K562 (cell line): ENCODE results near the gene SDK1. TPM values are rescaled to one million over a fixed set of nuclear protein-coding genes. Genes with fewer than 3 reads are reported as not detected.

Experiments used
- ATAC-seq: fragments of 200-7000 bp; cut with Tn5 transposase; 3 replicates; pipeline ENCODE4 v1.9.1; 2020; ENCODE audit warnings: moderate library complexity
- BruUV-seq: library from RNA; stranded (reverse); fragments of 400-500 nt; replicated peaks from 2 replicates; lab custom pipeline; 2021; lab: Mats Ljungman, UMichigan
- CTCF ChIA-PET: fragments of 300-600 bp; formaldehyde crosslinking; extraction: SDS; loops from one replicate; lab custom pipeline; 2021; ENCODE audit warnings: low intra/inter-chr PET ratio; lab: Yijun Ruan, JAX
- POLR2A ChIA-PET: fragments of 300-600, 350-650 bp; sonication (Branson Sonifier 250); formaldehyde crosslinking; extraction: SDS; loops from one replicate; lab custom pipeline; 2021; ENCODE audit warnings: antibody characterized with exemption, inconsistent platforms; lab: Yijun Ruan, JAX
- DNase-seq, 4 experiments: peaks; one replicate each; pipeline versions ENCODE4 v3.0.0 to v3.0.0-alpha.2; 2011 to 2018; ENCODE audit warnings: low spot score in 3 of 4, mixed read lengths in 3 of 4; ENCODE audit errors: extremely low read depth in 1 of 4
- FAIRE-seq: peaks from 2 replicates; lab custom pipeline; 2011; peaks lifted over from hg19 to GRCh38; lab: Jason Lieb, UNC
- H2AFZ ChIP-seq: 2 replicates; pipeline ENCODE4 v1.6.0; 2011; ENCODE audit warnings: low read depth, low read length, control low read depth, inconsistent platforms
- H3K27ac ChIP-seq: fragments of 200-600 bp; 3 replicates; pipeline ENCODE4 v1.8.0; 2011; ENCODE audit warnings: low read depth, mild to moderate bottlenecking, control low read depth, inconsistent platforms, low read length, moderate library complexity, mixed read lengths; ENCODE audit errors: extremely low read depth
- H3K27me3 ChIP-seq, 2 experiments: fragments of 300-600 bp in 1 of 2; 2 replicates in 1 of 2; 3 replicates in 1 of 2; pipeline versions ENCODE4 v1.6.0 to v1.8.0; 2011; ENCODE audit warnings: inconsistent platforms in 2 of 2, low read length in 2 of 2, mild to moderate bottlenecking in 1 of 2, mixed read lengths in 1 of 2, moderate library complexity in 1 of 2; ENCODE audit not compliant: control insufficient read depth in 2 of 2, insufficient read depth in 2 of 2
- H3K36me3 ChIP-seq: fragments of 300-600 bp; 3 replicates; pipeline ENCODE4 v1.8.0; 2011; ENCODE audit warnings: mild to moderate bottlenecking, low read length, inconsistent platforms; ENCODE audit not compliant: control insufficient read depth, insufficient read depth
- H3K4me1 ChIP-seq, 2 experiments: fragments of 200-600 bp in 1 of 2; replicated peaks in 1 of 2; 2 replicates in 1 of 2; 3 replicates in 1 of 2; pipeline versions ENCODE4 v1.5.1 to v1.8.0; 2011; ENCODE audit warnings: inconsistent platforms in 2 of 2, low read length in 2 of 2, mild to moderate bottlenecking in 1 of 2, mixed read lengths in 1 of 2, moderate library complexity in 1 of 2; ENCODE audit not compliant: control insufficient read depth in 2 of 2, insufficient read depth in 2 of 2
- H3K4me2 ChIP-seq: 2 replicates; pipeline ENCODE4 v1.6.1; 2011; ENCODE audit warnings: low read length, control low read depth, inconsistent platforms, mixed read lengths; ENCODE audit not compliant: insufficient read depth
- H3K4me3 ChIP-seq: fragments of 200-600 bp; sonication (generic), shearing (Covaris generic); 2 replicates; pipeline ENCODE4 v1.5.1; 2016; ENCODE audit warnings: control low read depth, inconsistent platforms
- H3K79me2 ChIP-seq: fragments of 200-600 bp; 3 replicates; pipeline ENCODE4 v1.8.0; 2011; ENCODE audit warnings: low read length, inconsistent platforms; ENCODE audit not compliant: control insufficient read depth, insufficient read depth
- H3K9ac ChIP-seq, 2 experiments: 2 replicates each; pipeline versions ENCODE4 v1.6.0 to v1.6.1; 2011; ENCODE audit warnings: low read depth in 2 of 2, low read length in 2 of 2, control low read depth in 1 of 2, inconsistent platforms in 1 of 2, mild to moderate bottlenecking in 1 of 2, mixed read lengths in 1 of 2; ENCODE audit not compliant: insufficient read depth in 1 of 2
- H3K9me1 ChIP-seq: one replicate; pipeline ENCODE4 v1.6.0; 2011; ENCODE audit warnings: inconsistent platforms, mild to moderate bottlenecking, low read length, moderate library complexity; ENCODE audit not compliant: control insufficient read depth, insufficient read depth
- H3K9me3 ChIP-seq: replicated peaks from 2 replicates; pipeline ENCODE4 v1.5.1; 2011; ENCODE audit warnings: low read depth, low read length, inconsistent platforms; ENCODE audit not compliant: control insufficient read depth, insufficient read depth
- H4K20me1 ChIP-seq: replicated peaks from 2 replicates; pipeline ENCODE4 v1.6.1; 2011; ENCODE audit warnings: low read length, inconsistent platforms, mixed read lengths; ENCODE audit not compliant: control insufficient read depth, insufficient read depth
- BRCA1 ChIP-seq, 2 experiments: fragments of 450-650 bp in 1 of 2; sonication (generic) in 1 of 2; formaldehyde crosslinking in 1 of 2; IDR thresholded peaks; 2 replicates each; pipeline versions ENCODE4 v1.5.0 to v1.6.1; 2017 to 2020; ENCODE audit warnings: mild to moderate bottlenecking in 1 of 2, missing genetic modification reagents in 1 of 2
- CBX2 ChIP-seq: fragments of 200-600 bp; sonication (generic); IDR thresholded peaks from one replicate; pipeline ENCODE4 v1.6.1; 2012; ENCODE audit warnings: mild to moderate bottlenecking, low read length, inconsistent platforms; ENCODE audit not compliant: insufficient read depth, poor library complexity, severe bottlenecking
- HCFC1 ChIP-seq: IDR thresholded peaks from 2 replicates; pipeline ENCODE4 v1.6.1; 2012; ENCODE audit warnings: low read depth, low read length, improper control_type of control experiment
- JUNB ChIP-seq: fragments of 450-650 bp; formaldehyde crosslinking; conservative IDR thresholded peaks from 2 replicates; pipeline ENCODE4 v1.4.0; 2020; ENCODE audit warnings: mild to moderate bottlenecking
- PBX2 ChIP-seq, 2 experiments: IDR thresholded peaks in 1 of 2; conservative IDR thresholded peaks in 1 of 2; 2 replicates each; pipeline ENCODE4 v1.6.1; 2016; ENCODE audit warnings: low read depth in 2 of 2, mild to moderate bottlenecking in 1 of 2, missing compliant biosample characterization in 1 of 2, missing genetic modification characterization in 1 of 2, moderate library complexity in 1 of 2
- TAF1 ChIP-seq: IDR thresholded peaks from 2 replicates; pipeline ENCODE4 v1.6.1; 2011; ENCODE audit warnings: mild to moderate bottlenecking, low read length, moderate library complexity; ENCODE audit not compliant: insufficient read depth, control insufficient read depth, severe bottlenecking; ENCODE audit errors: extremely low read depth
- ZNF23 ChIP-seq: fragments of 250-450 bp; sonication (Bioruptor Pico); IDR thresholded peaks from 2 replicates; pipeline ENCODE4 v1.4.0; 2020; ENCODE audit warnings: mild to moderate bottlenecking
- WGBS: fragments of 100-300 bp; shearing (Covaris generic); methylation state at CpG from one replicate; pipeline ENCODE4 v1.1.6; 2016; ENCODE audit warnings: low coverage, mixed read lengths; ENCODE audit not compliant: insufficient coverage; ENCODE audit errors: missing lambda C conversion rate; 5-methylcytosine and 5-hydroxymethylcytosine counted together
- in situ Hi-C: fragments of 300-500 bp; cut with MboI; formaldehyde crosslinking; loops from 4 replicates; pipeline ENCODE4 v1.15.0; 2018; ENCODE audit warnings: inconsistent platforms, mixed read lengths
- intact Hi-C: fragments of 100-400 bp; cut with micrococcal nuclease; formaldehyde crosslinking; loops from 2 replicates; pipeline ENCODE4 v1.14.2; 2022
- polyA plus RNA-seq, 8 experiments: library from polyadenylated mRNA; depleted of rRNA in 4 of 8; stranded (reverse) in 5 of 8; unstranded in 3 of 8; fragments of >200 nt; fragmentation: Nextera tagmentation in 2 of 8; fragmentation: Illumina TruSeq in 1 of 8; extraction: Ambion mirVana in 2 of 8; extraction: Trizol in 1 of 8; gene quantifications; 2 replicates each; pipeline versions ENCODE4 v1.2.1 to v1.2.3, GENCODE V29; 2011 to 2014; ENCODE audit warnings: inconsistent platforms in 1 of 8, missing spikeins in 1 of 8
- total RNA-seq, 7 experiments: library from RNA; depleted of rRNA in 6 of 7; stranded (reverse); fragments of >200 nt in 6 of 7; fragmentation: Illumina TruSeq in 2 of 7; extraction: Trizol in 2 of 7; gene quantifications; 2 replicates each; pipeline versions ENCODE4 v1.2.1 to v1.2.3, GENCODE V29; 2011 to 2021; ENCODE audit warnings: low replicate concordance in 1 of 7
- TF ChIP-seq, protein P1 (sequence below): fragments of 450-650 bp; conservative IDR thresholded peaks from 2 replicates; pipeline ENCODE4 v1.6.1; 2016; ENCODE audit warnings: missing genetic modification characterization, low read depth, mild to moderate bottlenecking, control low read depth, missing compliant biosample characterization

Gene SDK1
- total and polyA plus RNA-seq, 9 of the 15 experiments (the other 6 are each of a cell fraction or from before 2014, with no cell fraction given): 0.16 TPM; not detected in 8

GRCh38 chr7:3415861-3416312 is 114.8 kb downstream of the SDK1 start:
- Histone ChIP-seq H4K20me1 (no peaks in the 10 kb centered on the region), H3K79me2 (no peaks in the 10 kb centered on the region), H3K4me1 (no peaks in the 10 kb centered on the region), H3K27me3 (peaks cover 0 to 4% of the 10 kb centered on the region in 2 experiments; a peak in 1 of 5 replicates), H2AFZ (no peak overlapping the region), H3K4me2 (no peak overlapping the region)
- no peak for FAIRE-seq
- in situ Hi-C loops: no loop called here
- BruUV-seq: no TSS peak
- POLR2A ChIA-PET: no interaction called here
- WGBS: 0% methylated on average over 3 of the region's 3 CpGs
- TF ChIP-seq ZNF23: no peak
- TF ChIP-seq, all 486 proteins: peak for 0
- no peak overlapping the region for H3K27ac ChIP-seq
- H3K36me3 ChIP-seq: no peaks in the 10 kb centered on the region
- H3K9ac ChIP-seq: no peak overlapping the region
- no peak overlapping the region for H3K4me3 ChIP-seq
- ATAC-seq: no peak
- no peaks in the 10 kb centered on the region for H3K9me3 ChIP-seq
- CTCF ChIA-PET: no interaction called here
- no peak for DNase-seq
- intact Hi-C loops: no loop called here
- H3K9me1 ChIP-seq: no peaks in the 10 kb centered on the region

DNA sequence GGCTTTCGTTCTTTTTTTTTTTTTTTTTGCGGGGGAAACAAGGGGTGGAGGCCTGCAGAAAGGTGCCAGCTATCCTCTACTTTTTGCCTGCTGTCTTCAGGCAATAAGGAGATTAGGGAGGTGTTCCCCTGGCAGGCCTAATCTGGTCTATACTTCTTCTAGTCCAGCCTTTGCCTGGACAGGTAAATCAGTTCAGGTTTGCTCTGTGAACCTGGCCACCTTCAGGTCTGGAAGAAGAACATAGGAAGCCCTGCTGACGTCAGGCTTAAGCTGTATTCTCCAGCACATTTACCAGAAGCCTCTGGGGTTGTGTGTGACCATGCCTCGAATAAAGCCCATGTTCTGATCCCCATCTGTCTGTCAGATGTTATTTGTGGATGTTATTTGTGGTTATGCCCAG is 115.4 kb downstream of the SDK1 start:
- in situ Hi-C loops (no loop called here), intact Hi-C loops (no loop called here)
- ChIA-PET POLR2A (no interaction called here), CTCF (no interaction called here)
- H3K4me2 ChIP-seq: no peak overlapping the region
- no peak for ATAC-seq
- H2AFZ ChIP-seq: no peak overlapping the region
- H3K9ac ChIP-seq: no peak overlapping the region
- no peaks in the 10 kb centered on the region for H3K4me1 ChIP-seq
- H4K20me1 ChIP-seq: no peaks in the 10 kb centered on the region
- no peak for FAIRE-seq
- H3K4me3 ChIP-seq: no peak overlapping the region
- H3K79me2 ChIP-seq: no peaks in the 10 kb centered on the region
- peaks cover 0 to 4% of the 10 kb centered on the region in 2 experiments; a peak in 1 of 5 replicates for H3K27me3 ChIP-seq
- no peaks in the 10 kb centered on the region for H3K9me3 ChIP-seq
- H3K27ac ChIP-seq: no peak overlapping the region
- no TSS peak for BruUV-seq
- H3K36me3 ChIP-seq: no peaks in the 10 kb centered on the region
- H3K9me1 ChIP-seq: no peaks in the 10 kb centered on the region
- WGBS: 0% methylated on average over 4 of the region's 4 CpGs
- DNase-seq: no peak
- no peak for TF ChIP-seq BRCA1 (IDR thresholded peaks at IDR 0.05)
- no peak for TF ChIP-seq BRCA1 (CRISPR knock-in tag; IDR thresholded peaks at IDR 0.05)
- no peak for TF ChIP-seq TAF1
- TF ChIP-seq JUNB (CRISPR knock-in tag): no peak
- no peak for TF ChIP-seq CBX2
- TF ChIP-seq, protein P1, sequence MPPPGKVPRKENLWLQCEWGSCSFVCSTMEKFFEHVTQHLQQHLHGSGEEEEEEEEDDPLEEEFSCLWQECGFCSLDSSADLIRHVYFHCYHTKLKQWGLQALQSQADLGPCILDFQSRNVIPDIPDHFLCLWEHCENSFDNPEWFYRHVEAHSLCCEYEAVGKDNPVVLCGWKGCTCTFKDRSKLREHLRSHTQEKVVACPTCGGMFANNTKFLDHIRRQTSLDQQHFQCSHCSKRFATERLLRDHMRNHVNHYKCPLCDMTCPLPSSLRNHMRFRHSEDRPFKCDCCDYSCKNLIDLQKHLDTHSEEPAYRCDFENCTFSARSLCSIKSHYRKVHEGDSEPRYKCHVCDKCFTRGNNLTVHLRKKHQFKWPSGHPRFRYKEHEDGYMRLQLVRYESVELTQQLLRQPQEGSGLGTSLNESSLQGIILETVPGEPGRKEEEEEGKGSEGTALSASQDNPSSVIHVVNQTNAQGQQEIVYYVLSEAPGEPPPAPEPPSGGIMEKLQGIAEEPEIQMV: no peak
- TF ChIP-seq HCFC1: no peak
- no peak for TF ChIP-seq PBX2 (CRISPR knock-in tag; IDR thresholded peaks at IDR 0.05; ENCODE audit: low read depth)
- no peak for TF ChIP-seq PBX2 (tag; conservative IDR thresholded peaks at IDR 0.05; ENCODE audit: low read depth)
